Stimulated activated naive CD8-positive, alpha-beta T cell treated with anti-CD3 and anti-CD28 coated beads, Interleukin-15, Interleukin-2, amounts not matched to agents 100 ng/mL and 50 ng/mL, for 24 hours (primary cell): Measurements from ENCODE around the gene NPIPA2.
"Not testable (repeated sequence)": the region's sequence is repeated elsewhere in the genome, so short reads cannot be mapped to it uniquely, and the experiment has no call there.

Experiments used
- H3K27ac Mint-ChIP-seq: one replicate; pipeline ENCODE4 v1.8.0; 2021; ENCODE audit warnings: mild to moderate bottlenecking, mixed read lengths
- H3K27me3 Mint-ChIP-seq: one replicate; pipeline ENCODE4 v1.8.0; 2021; ENCODE audit warnings: mixed read lengths
- H3K36me3 Mint-ChIP-seq: one replicate; pipeline ENCODE4 v1.8.0; 2021; ENCODE audit warnings: low read depth, mixed read lengths
- H3K4me1 Mint-ChIP-seq: one replicate; pipeline ENCODE4 v1.8.0; 2021; ENCODE audit warnings: low read depth, mixed read lengths
- H3K4me3 Mint-ChIP-seq: one replicate; pipeline ENCODE4 v1.8.0; 2021; ENCODE audit warnings: mild to moderate bottlenecking, mixed read lengths
- H3K9me3 Mint-ChIP-seq: one replicate; pipeline ENCODE4 v1.8.0; 2021; ENCODE audit warnings: mixed read lengths

The NPIPA2 gene

DNA sequence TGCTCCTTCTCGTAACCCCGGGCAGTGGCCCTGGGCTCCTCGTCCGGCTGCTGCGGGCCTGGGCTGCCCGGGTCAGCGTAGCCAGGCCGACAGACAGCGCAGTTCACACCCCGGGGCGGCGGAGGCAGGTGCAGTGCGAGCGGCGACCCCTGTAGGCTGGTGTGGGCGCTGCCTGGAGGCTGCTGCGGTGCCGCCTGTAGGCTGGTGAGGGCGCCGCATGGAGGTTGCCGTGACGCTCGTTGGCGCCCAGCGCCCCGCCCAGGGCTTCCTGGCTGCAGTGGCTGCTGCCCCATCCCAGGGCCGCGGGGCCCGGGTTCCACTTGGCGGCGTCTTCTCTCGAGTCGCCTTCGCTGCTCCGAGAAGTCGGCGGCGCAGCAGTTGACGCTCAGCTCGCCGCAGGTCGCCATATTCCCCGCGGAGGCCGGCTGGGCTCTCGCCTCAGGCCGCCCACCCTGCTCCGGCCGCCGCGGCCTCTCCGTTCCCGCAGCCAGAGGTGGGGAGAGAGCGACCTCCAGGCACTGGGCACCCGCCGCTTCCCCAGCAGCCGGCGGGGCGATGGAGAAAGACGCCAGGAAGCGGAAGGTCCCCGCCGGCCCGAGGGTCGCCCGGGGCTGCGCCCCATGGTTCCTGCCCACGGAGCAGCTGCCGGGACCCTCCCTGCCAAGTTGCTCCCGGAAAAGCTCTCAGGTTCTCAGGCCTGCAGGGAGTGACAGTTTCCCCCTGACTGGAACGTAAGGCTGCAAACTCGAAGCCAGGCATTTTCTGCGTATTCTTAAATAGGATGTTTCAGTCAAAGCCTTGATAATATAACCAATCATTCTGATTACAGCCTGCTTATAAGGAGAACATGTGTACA, at the start of gene NPIPA2:
TSS of gene NPIPA2 (plus strand) at position 261 of the 856 bp plus-strand sequence. CDS start 5,533 bp downstream, outside the sequence.
- H3K4me3 Mint-ChIP-seq, H3K4me1 Mint-ChIP-seq, H3K9me3 Mint-ChIP-seq, H3K36me3 Mint-ChIP-seq, H3K27me3 Mint-ChIP-seq, H3K27ac Mint-ChIP-seq: not testable (repeated sequence)

DNA sequence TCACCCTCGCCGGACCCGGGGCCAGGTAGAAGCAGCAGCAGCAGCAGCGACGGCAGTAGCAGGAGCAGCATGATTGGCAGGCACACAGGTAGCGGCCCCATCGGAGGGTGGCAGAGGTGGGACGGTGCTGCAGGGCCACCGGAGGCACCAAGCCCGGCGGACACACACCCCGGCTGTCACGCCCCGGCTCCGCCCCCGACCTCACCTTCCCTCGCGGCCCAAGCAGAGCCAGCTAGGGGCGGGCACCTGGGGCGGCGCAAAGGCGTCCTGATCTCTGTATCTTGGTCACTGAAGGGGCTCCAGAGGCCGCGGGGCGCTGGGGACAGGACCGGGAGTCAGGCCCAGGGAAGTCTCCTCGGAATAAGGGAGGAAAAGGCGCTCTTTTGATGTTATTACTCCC, 48.2 kb upstream of the NPIPA2 start, which contains the start of gene PLA2G10:
TSS of gene PLA2G10 (minus strand) at position 180 of the 400 bp plus-strand sequence. CDS start at position 101, 79 bp downstream.
- not testable (repeated sequence) for H3K27ac Mint-ChIP-seq, H3K4me1 Mint-ChIP-seq, H3K4me3 Mint-ChIP-seq, H3K27me3 Mint-ChIP-seq, H3K36me3 Mint-ChIP-seq, H3K9me3 Mint-ChIP-seq

GRCh38 chr16:14701859-14702258, 40.5 kb upstream of the NPIPA2 start:
- H3K4me3 Mint-ChIP-seq, H3K27ac Mint-ChIP-seq, H3K4me1 Mint-ChIP-seq, H3K27me3 Mint-ChIP-seq, H3K36me3 Mint-ChIP-seq, H3K9me3 Mint-ChIP-seq: not testable (repeated sequence)

DNA sequence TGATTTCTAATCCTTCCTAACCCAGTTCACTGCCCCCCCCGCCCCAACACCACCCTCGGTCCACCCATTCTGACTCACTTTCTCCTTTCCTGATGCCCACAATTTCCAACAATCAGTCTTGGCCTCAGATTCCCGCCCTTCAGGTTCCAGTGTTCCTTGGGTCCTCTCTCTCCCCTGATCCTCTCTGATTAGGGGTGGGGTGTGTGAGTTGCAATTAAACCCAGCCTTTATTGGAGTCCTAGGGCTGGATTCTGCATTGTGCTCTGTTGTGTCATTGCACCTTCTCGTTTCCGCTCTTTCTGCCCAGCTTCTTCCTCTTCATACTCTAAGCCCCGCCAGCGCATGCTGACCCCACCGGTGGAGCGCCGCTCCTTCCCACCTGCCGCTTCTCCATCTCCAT, 39.7 kb upstream of the NPIPA2 start:
- not testable (repeated sequence) for H3K9me3 Mint-ChIP-seq, H3K4me1 Mint-ChIP-seq, H3K27ac Mint-ChIP-seq, H3K27me3 Mint-ChIP-seq, H3K36me3 Mint-ChIP-seq, H3K4me3 Mint-ChIP-seq

DNA sequence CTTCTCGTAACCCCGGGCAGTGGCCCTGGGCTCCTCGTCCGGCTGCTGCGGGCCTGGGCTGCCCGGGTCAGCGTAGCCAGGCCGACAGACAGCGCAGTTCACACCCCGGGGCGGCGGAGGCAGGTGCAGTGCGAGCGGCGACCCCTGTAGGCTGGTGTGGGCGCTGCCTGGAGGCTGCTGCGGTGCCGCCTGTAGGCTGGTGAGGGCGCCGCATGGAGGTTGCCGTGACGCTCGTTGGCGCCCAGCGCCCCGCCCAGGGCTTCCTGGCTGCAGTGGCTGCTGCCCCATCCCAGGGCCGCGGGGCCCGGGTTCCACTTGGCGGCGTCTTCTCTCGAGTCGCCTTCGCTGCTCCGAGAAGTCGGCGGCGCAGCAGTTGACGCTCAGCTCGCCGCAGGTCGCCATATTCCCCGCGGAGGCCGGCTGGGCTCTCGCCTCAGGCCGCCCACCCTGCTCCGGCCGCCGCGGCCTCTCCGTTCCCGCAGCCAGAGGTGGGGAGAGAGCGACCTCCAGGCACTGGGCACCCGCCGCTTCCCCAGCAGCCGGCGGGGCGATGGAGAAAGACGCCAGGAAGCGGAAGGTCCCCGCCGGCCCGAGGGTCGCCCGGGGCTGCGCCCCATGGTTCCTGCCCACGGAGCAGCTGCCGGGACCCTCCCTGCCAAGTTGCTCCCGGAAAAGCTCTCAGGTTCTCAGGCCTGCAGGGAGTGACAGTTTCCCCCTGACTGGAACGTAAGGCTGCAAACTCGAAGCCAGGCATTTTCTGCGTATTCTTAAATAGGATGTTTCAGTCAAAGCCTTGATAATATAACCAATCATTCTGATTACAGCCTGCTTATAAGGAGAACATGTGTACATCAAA, 38.9 kb upstream of the NPIPA2 start, which contains the start of gene NPIPA3:
TSS of gene NPIPA3 (plus strand) at position 256 of the 856 bp plus-strand sequence. CDS start 5,533 bp downstream, outside the sequence.
- not testable (repeated sequence) for H3K4me3 Mint-ChIP-seq, H3K27ac Mint-ChIP-seq, H3K4me1 Mint-ChIP-seq, H3K36me3 Mint-ChIP-seq, H3K27me3 Mint-ChIP-seq, H3K9me3 Mint-ChIP-seq

DNA sequence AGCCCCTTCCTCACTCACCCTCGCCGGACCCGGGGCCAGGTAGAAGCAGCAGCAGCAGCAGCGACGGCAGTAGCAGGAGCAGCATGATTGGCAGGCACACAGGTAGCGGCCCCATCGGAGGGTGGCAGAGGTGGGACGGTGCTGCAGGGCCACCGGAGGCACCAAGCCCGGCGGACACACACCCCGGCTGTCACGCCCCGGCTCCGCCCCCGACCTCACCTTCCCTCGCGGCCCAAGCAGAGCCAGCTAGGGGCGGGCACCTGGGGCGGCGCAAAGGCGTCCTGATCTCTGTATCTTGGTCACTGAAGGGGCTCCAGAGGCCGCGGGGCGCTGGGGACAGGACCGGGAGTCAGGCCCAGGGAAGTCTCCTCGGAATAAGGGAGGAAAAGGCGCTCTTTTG, 9.1 kb upstream of the NPIPA2 start:
- H3K27me3 Mint-ChIP-seq, H3K27ac Mint-ChIP-seq, H3K36me3 Mint-ChIP-seq, H3K4me1 Mint-ChIP-seq, H3K9me3 Mint-ChIP-seq, H3K4me3 Mint-ChIP-seq: not testable (repeated sequence)

DNA sequence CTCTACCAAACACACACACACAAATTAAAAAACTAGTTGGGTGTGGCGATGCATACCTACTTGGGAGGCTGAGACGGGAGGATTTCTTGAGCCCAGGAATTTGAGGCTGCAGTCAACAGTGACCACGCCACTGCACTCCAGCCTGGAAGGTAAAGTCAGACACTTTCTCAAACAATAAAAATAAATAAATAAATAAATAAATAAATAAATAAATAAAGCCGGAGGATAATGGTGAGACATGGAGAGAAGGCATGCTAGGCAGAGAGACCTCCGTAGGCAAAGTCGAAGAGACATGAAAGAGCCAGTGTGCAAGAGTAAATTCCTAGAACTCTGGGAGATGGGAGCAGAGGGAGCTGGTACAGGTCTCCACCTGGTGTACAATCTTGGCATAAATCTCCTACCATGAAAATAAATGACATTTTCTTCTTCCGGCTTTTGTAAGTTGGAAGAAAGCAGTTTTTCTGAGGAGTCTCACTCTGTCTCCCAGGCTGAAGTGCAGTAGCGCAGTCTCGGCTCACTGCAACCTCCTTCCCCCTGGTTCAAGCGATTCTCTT, 1.4 kb upstream of the NPIPA2 start:
- H3K36me3 Mint-ChIP-seq, H3K27me3 Mint-ChIP-seq, H3K4me3 Mint-ChIP-seq, H3K4me1 Mint-ChIP-seq, H3K27ac Mint-ChIP-seq, H3K9me3 Mint-ChIP-seq: not testable (repeated sequence)

DNA sequence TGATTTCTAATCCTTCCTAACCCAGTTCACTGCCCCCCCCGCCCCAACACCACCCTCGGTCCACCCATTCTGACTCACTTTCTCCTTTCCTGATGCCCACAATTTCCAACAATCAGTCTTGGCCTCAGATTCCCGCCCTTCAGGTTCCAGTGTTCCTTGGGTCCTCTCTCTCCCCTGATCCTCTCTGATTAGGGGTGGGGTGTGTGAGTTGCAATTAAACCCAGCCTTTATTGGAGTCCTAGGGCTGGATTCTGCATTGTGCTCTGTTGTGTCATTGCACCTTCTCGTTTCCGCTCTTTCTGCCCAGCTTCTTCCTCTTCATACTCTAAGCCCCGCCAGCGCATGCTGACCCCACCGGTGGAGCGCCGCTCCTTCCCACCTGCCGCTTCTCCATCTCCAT, 539 bp upstream of the NPIPA2 start:
- not testable (repeated sequence) for H3K9me3 Mint-ChIP-seq, H3K27me3 Mint-ChIP-seq, H3K4me3 Mint-ChIP-seq, H3K4me1 Mint-ChIP-seq, H3K27ac Mint-ChIP-seq, H3K36me3 Mint-ChIP-seq

GRCh38 chr16:14773654-14774053, 31.3 kb downstream of the NPIPA2 start:
- not testable (repeated sequence) for H3K4me3 Mint-ChIP-seq, H3K27me3 Mint-ChIP-seq, H3K4me1 Mint-ChIP-seq, H3K36me3 Mint-ChIP-seq, H3K9me3 Mint-ChIP-seq, H3K27ac Mint-ChIP-seq

DNA sequence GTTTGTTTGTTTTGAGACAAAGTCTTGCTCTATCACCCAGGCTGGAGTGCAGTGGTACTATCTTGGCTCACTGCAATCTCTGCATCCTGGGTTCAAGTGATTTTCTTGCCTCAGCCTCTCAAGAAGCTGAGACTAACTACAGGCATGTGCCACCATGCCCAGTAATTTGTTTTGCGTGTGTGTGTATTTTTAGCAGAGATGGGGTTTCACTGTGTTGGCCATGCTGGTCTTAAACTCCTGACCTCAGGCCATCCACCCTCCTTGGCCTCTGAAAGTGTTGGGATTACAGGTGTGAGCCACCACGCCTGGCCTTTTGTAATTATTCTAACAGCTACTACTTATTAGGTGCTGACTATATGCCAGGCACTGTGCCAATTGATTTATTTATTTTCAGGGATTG, 33.3 kb downstream of the NPIPA2 start:
- not testable (repeated sequence) for H3K27ac Mint-ChIP-seq, H3K4me1 Mint-ChIP-seq, H3K36me3 Mint-ChIP-seq, H3K27me3 Mint-ChIP-seq, H3K4me3 Mint-ChIP-seq, H3K9me3 Mint-ChIP-seq

- H3K27ac Mint-ChIP-seq, H3K27me3 Mint-ChIP-seq, H3K4me1 Mint-ChIP-seq, H3K36me3 Mint-ChIP-seq, H3K9me3 Mint-ChIP-seq, H3K4me3 Mint-ChIP-seq: not testable (repeated sequence)
These were observed 34.4 kb downstream of the NPIPA2 start for GRCh38 chr16:14776763-14777162.

DNA sequence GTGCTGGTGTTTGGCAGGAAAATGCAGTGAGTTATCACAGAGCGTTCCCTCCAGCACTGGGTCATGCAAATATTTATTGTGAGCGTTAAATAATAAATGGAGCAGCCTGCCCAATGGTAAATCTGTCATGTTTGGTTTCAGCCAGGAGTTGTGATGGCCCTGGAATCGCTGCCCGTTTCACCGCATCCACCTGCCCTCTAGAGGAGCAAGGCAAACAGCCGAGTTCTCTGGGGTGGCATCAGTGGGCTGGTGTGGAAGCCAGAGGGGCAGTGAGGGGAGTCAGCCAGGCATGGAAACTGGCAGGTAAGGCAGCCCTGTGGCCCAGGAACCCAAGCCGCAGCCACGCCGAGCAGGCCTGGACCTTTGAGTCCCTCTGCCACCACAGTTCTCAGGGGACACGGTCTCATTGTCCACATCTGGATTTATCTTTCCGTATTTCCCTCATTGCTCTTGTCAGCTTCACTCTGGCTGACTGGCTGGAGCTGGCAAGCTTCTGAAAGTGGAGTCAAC, 37.1 kb downstream of the NPIPA2 start:
- not testable (repeated sequence) for H3K4me3 Mint-ChIP-seq, H3K27me3 Mint-ChIP-seq, H3K36me3 Mint-ChIP-seq, H3K9me3 Mint-ChIP-seq, H3K4me1 Mint-ChIP-seq, H3K27ac Mint-ChIP-seq

- not testable (repeated sequence) for H3K4me1 Mint-ChIP-seq, H3K9me3 Mint-ChIP-seq, H3K36me3 Mint-ChIP-seq, H3K4me3 Mint-ChIP-seq, H3K27me3 Mint-ChIP-seq, H3K27ac Mint-ChIP-seq
These were observed 43.8 kb downstream of the NPIPA2 start for GRCh38 chr16:14786180-14786579.

- not testable (repeated sequence) for H3K27me3 Mint-ChIP-seq
These were observed 47.2 kb downstream of the NPIPA2 start for GRCh38 chr16:14789577-14789976.

GRCh38 chr16:14790320-14790956, 48.1 kb downstream of the NPIPA2 start:
- H3K4me3 Mint-ChIP-seq, H3K4me1 Mint-ChIP-seq, H3K36me3 Mint-ChIP-seq, H3K27ac Mint-ChIP-seq, H3K9me3 Mint-ChIP-seq, H3K27me3 Mint-ChIP-seq: not testable (repeated sequence)

More at GRCh38 chr16:14789577-14789976, 47.2 kb downstream of the NPIPA2 start:
- H3K4me3 Mint-ChIP-seq, H3K9me3 Mint-ChIP-seq, H3K36me3 Mint-ChIP-seq, H3K27ac Mint-ChIP-seq, H3K4me1 Mint-ChIP-seq: not testable (repeated sequence)
